SK-N-SH (cell line): ENCODE measurements around the gene ARHGEF17. TPM values are rescaled to one million over a fixed set of nuclear protein-coding genes. Genes with fewer than 3 reads are reported as not detected.

Source experiments
- CTCF ChIA-PET: fragments of 300-600, 350-600 bp; formaldehyde crosslinking; extraction: SDS; loops from one replicate; lab custom pipeline; 2021; lab: Yijun Ruan, JAX
- POLR2A ChIA-PET: fragments of 350-600 bp; sonication (Branson Sonifier 250); formaldehyde crosslinking; extraction: SDS; loops from one replicate; lab custom pipeline; 2020; ENCODE audit warnings: antibody characterized with exemption, inconsistent platforms; lab: Yijun Ruan, JAX
- DNase-seq: peaks from one replicate; pipeline ENCODE4 v3.0.0; 2012
- H2AFZ ChIP-seq: fragments of 200-600 bp; sonication (generic); 2 replicates; pipeline ENCODE4 v1.8.1; 2016; ENCODE audit warnings: antibody characterized with exemption, mild to moderate bottlenecking, low read depth
- H3F3A ChIP-seq: fragments of 200-600 bp; sonication (generic); replicated peaks from 2 replicates; pipeline ENCODE3; 2016; ENCODE audit warnings: antibody characterized with exemption, mild to moderate bottlenecking; ENCODE audit not compliant: insufficient read depth
- H3K27ac ChIP-seq, 2 experiments: fragments of 200-500 bp in 1 of 2; fragments of 200-600 bp in 1 of 2; sonication (Bioruptor generic) in 1 of 2; sonication (generic), shearing (Covaris generic) in 1 of 2; 2 replicates each; pipeline versions ENCODE4 v1.5.1 to v1.6.1; 2014 to 2016; ENCODE audit warnings: low read depth in 2 of 2, inconsistent platforms in 1 of 2, low read length in 1 of 2, mild to moderate bottlenecking in 1 of 2, mixed read lengths in 1 of 2
- H3K27me3 ChIP-seq: fragments of 200-600 bp; sonication (generic), shearing (Covaris generic); 2 replicates; pipeline ENCODE4 v1.6.1; 2016; ENCODE audit warnings: mixed run types; ENCODE audit not compliant: insufficient read depth
- H3K36me3 ChIP-seq, 2 experiments: fragments of 200-500 bp in 1 of 2; fragments of 200-600 bp in 1 of 2; sonication (Bioruptor generic) in 1 of 2; sonication (generic) in 1 of 2; replicated peaks in 1 of 2; 2 replicates each; pipeline versions ENCODE3 to v1.5.1; 2014 to 2016; ENCODE audit warnings: low read length in 1 of 2, mild to moderate bottlenecking in 1 of 2; ENCODE audit not compliant: insufficient read depth in 2 of 2, control insufficient read depth in 1 of 2
- H3K4me1 ChIP-seq, 2 experiments: fragments of 200-500 bp in 1 of 2; fragments of 200-600 bp in 1 of 2; sonication (Bioruptor generic) in 1 of 2; sonication (generic), shearing (Covaris generic) in 1 of 2; 2 replicates each; pipeline versions ENCODE4 v1.5.1 to v1.6.1; 2014 to 2016; ENCODE audit warnings: low read depth in 1 of 2, low read length in 1 of 2, mixed run types in 1 of 2; ENCODE audit not compliant: insufficient read depth in 2 of 2, control insufficient read depth in 1 of 2
- H3K4me2 ChIP-seq: fragments of 200-600 bp; sonication (generic), shearing (Covaris generic); 2 replicates; pipeline ENCODE4 v1.6.1; 2017; ENCODE audit warnings: mixed run types
- H3K4me3 ChIP-seq, 2 experiments: fragments of 200-500 bp in 1 of 2; fragments of 200-600 bp in 1 of 2; sonication (Bioruptor generic) in 1 of 2; sonication (generic), shearing (Covaris generic) in 1 of 2; 2 replicates each; pipeline versions ENCODE4 v1.5.1 to v1.8.1; 2014 to 2016; ENCODE audit warnings: low read depth in 2 of 2, inconsistent platforms in 1 of 2, low read length in 1 of 2, mild to moderate bottlenecking in 1 of 2, mixed read lengths in 1 of 2, moderate library complexity in 1 of 2
- H3K79me2 ChIP-seq: fragments of 200-600 bp; sonication (generic); 2 replicates; pipeline ENCODE4 v1.8.1; 2017; ENCODE audit warnings: mild to moderate bottlenecking; ENCODE audit not compliant: insufficient read depth
- H3K9ac ChIP-seq: fragments of 200-600 bp; sonication (generic); 2 replicates; pipeline ENCODE4 v1.6.1; 2017; ENCODE audit warnings: mixed run types
- H3K9me2 ChIP-seq: fragments of 200-600 bp; sonication (generic); 2 replicates; pipeline ENCODE4 v1.6.1; 2017; ENCODE audit warnings: mixed run types
- H3K9me3 ChIP-seq: fragments of 200-600 bp; sonication (generic); 2 replicates; pipeline ENCODE4 v1.6.1; 2017; ENCODE audit warnings: mixed run types, mild to moderate bottlenecking, moderate library complexity
- H4K20me1 ChIP-seq: fragments of 200-600 bp; sonication (generic); 2 replicates; pipeline ENCODE4 v1.6.1; 2017; ENCODE audit warnings: mild to moderate bottlenecking, mixed run types; ENCODE audit not compliant: insufficient read depth
- IRF3 ChIP-seq: fragments of 150-350 bp; IDR thresholded peaks from 2 replicates; pipeline ENCODE4 v1.6.1; 2016; ENCODE audit warnings: mild to moderate bottlenecking, low read depth, low read length
- JUND ChIP-seq: IDR thresholded peaks from 2 replicates; pipeline ENCODE4 v1.4.0; 2012
- MAX ChIP-seq: IDR thresholded peaks from 2 replicates; pipeline ENCODE4 v1.4.0; 2012; ENCODE audit warnings: low read depth
- RAD21 ChIP-seq: IDR thresholded peaks from 2 replicates; pipeline ENCODE4 v1.6.1; 2012; ENCODE audit warnings: mild to moderate bottlenecking, low read length
- SIN3A ChIP-seq: IDR thresholded peaks from 2 replicates; pipeline ENCODE4 v1.6.1; 2012; ENCODE audit warnings: low read depth, mild to moderate bottlenecking, low read length, moderate library complexity, borderline replicate concordance
- SMC3 ChIP-seq: IDR thresholded peaks from 2 replicates; pipeline ENCODE4 v1.6.1; 2012; ENCODE audit warnings: low read depth, low read length, improper control_type of control experiment
- TEAD4 ChIP-seq: IDR thresholded peaks from 2 replicates; pipeline ENCODE4 v1.4.0; 2012; ENCODE audit warnings: mild to moderate bottlenecking, borderline replicate concordance; ENCODE audit not compliant: insufficient read depth
- WGBS: methylation state at CpG from one replicate; pipeline ENCODE4 v1.1.6; 2017; ENCODE audit warnings: low lambda C conversion rate; 5-methylcytosine and 5-hydroxymethylcytosine counted together
- polyA plus RNA-seq, 3 experiments: library from polyadenylated mRNA; depleted of rRNA; stranded (reverse); fragments of >200 nt; gene quantifications; 2 replicates each; pipeline ENCODE4 v1.2.3, GENCODE V29; 2012
- TF ChIP-seq, protein P1 (sequence below): fragments of 200-600 bp; sonication (generic); IDR thresholded peaks from 2 replicates; pipeline ENCODE4 v1.6.1; 2017; ENCODE audit warnings: antibody characterized with exemption, mild to moderate bottlenecking, moderate library complexity

The ARHGEF17 gene
- polyA plus RNA-seq, 1 of the 3 experiments (the other 2 are of a cell fraction): 45.9 TPM

DNA sequence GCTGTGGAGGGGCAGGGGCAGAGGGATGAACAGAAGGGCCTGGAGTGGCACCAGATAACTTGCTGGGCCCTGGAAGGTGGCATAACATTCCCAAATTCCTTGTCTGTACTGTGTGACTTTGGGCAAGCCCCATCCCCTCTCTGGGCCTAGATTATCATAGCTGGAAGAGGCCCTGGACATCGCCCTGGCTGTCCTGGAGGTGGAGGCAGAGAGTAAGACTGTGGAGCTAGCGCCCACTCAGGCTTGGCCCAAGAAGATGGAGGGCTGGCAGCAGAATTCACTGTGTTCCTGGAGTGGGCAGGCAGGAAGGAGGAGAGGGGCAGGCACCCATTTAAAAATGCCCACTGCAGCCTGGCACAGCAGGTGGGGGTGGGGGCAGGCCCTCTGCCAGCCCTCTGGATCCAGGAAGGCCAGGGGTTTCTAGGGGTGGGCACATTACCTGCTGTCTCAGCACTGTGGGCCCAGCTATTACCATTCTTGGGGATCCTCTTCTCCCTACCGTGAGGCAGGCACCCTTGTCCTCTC is 22.6 kb downstream of the ARHGEF17 start:
- no peak overlapping the region; the same call in 1 of the 2 replicates for H3K9ac ChIP-seq
- 67% methylated on average over 1 of the region's 3 CpGs for WGBS
- no peak overlapping the region for H2AFZ ChIP-seq
- H3K9me3 ChIP-seq: no peaks in the 10 kb centered on the region
- no peaks in the 10 kb centered on the region for H3K27me3 ChIP-seq
- H3F3A ChIP-seq: peaks cover 47% of the 10 kb centered on the region
- CTCF ChIA-PET: interaction anchor here (0.7 to 17.6 kb wide), 11 partner anchors 8 to 93 kb away, joined by 3 to 223 read pairs (median 3); partner anchors contain the start of gene ARHGEF17
- TF ChIP-seq, protein P1, sequence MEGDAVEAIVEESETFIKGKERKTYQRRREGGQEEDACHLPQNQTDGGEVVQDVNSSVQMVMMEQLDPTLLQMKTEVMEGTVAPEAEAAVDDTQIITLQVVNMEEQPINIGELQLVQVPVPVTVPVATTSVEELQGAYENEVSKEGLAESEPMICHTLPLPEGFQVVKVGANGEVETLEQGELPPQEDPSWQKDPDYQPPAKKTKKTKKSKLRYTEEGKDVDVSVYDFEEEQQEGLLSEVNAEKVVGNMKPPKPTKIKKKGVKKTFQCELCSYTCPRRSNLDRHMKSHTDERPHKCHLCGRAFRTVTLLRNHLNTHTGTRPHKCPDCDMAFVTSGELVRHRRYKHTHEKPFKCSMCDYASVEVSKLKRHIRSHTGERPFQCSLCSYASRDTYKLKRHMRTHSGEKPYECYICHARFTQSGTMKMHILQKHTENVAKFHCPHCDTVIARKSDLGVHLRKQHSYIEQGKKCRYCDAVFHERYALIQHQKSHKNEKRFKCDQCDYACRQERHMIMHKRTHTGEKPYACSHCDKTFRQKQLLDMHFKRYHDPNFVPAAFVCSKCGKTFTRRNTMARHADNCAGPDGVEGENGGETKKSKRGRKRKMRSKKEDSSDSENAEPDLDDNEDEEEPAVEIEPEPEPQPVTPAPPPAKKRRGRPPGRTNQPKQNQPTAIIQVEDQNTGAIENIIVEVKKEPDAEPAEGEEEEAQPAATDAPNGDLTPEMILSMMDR: peak; percentile 53
- TF ChIP-seq SMC3: peak; percentile 37; the same call in 1 of the 2 replicates
- TF ChIP-seq MAX: no peak
- TF ChIP-seq RAD21: peak; percentile 47; the same call in 1 of the 2 replicates
- H3K4me1 ChIP-seq: peaks cover 77 to 78% of the 10 kb centered on the region in 2 experiments
- POLR2A ChIA-PET: interaction anchor here (0.7 kb wide), 1 partner anchor 18 kb away, joined by 3 read pairs; no protein-coding TSS in a partner anchor
- peaks cover 91% of the 10 kb centered on the region for H3K79me2 ChIP-seq
- H3K9me2 ChIP-seq: no peaks in the 10 kb centered on the region
- peak overlapping the region; percentile 68 to 98; a peak in 3 of 4 replicates for H3K27ac ChIP-seq
- peaks cover 11% of the 10 kb centered on the region for H4K20me1 ChIP-seq
- peaks cover 0 to 4% of the 10 kb centered on the region in 2 experiments for H3K36me3 ChIP-seq
- H3K4me3 ChIP-seq: no peak overlapping the region
- peak; percentile 71 for DNase-seq
- peak overlapping the region; percentile 80 for H3K4me2 ChIP-seq

GRCh38 chr11:73331138-73331916 is 23.3 kb downstream of the ARHGEF17 start:
- Histone ChIP-seq H3F3A (peaks cover 51% of the 10 kb centered on the region), H3K27me3 (no peaks in the 10 kb centered on the region), H3K4me2 (peak overlapping the region; percentile 80), H3K79me2 (peaks cover 91% of the 10 kb centered on the region), H2AFZ (no peak overlapping the region), H4K20me1 (peaks cover 18% of the 10 kb centered on the region)
- 40% methylated on average over 3 of the region's 4 CpGs for WGBS
- TF ChIP-seq, protein P1: no peak
- TF ChIP-seq SIN3A: no peak
- 0 out of 2 replicates have a peak, but pooled peaks have one; percentile 24 for TF ChIP-seq TEAD4
- TF ChIP-seq IRF3: no peak
- TF ChIP-seq JUND: no peak
- TF ChIP-seq, all 33 proteins: peak for 1
- ChIA-PET CTCF (interaction anchor here (0.7 to 17.6 kb wide), 11 partner anchors 9 to 94 kb away, joined by 3 to 223 read pairs (median 3); partner anchors contain the start of gene ARHGEF17), POLR2A (interaction anchor here (0.7 kb wide), 1 partner anchor 19 kb away, joined by 3 read pairs; no protein-coding TSS in a partner anchor)
- H3K36me3 ChIP-seq: peaks cover 0 to 5% of the 10 kb centered on the region in 2 experiments
- peak overlapping the region; percentile 68 to 98; a peak in 3 of 4 replicates for H3K27ac ChIP-seq
- H3K9me3 ChIP-seq: no peaks in the 10 kb centered on the region
- peak; percentile 67 for DNase-seq
- no peaks in the 10 kb centered on the region for H3K9me2 ChIP-seq
- no peak overlapping the region for H3K4me3 ChIP-seq
- H3K4me1 ChIP-seq: peaks cover 72 to 73% of the 10 kb centered on the region in 2 experiments
- no peak overlapping the region; the same call in 1 of the 2 replicates for H3K9ac ChIP-seq
